ENCODE data around the gene NGDN.

Gene NGDN

DNA sequence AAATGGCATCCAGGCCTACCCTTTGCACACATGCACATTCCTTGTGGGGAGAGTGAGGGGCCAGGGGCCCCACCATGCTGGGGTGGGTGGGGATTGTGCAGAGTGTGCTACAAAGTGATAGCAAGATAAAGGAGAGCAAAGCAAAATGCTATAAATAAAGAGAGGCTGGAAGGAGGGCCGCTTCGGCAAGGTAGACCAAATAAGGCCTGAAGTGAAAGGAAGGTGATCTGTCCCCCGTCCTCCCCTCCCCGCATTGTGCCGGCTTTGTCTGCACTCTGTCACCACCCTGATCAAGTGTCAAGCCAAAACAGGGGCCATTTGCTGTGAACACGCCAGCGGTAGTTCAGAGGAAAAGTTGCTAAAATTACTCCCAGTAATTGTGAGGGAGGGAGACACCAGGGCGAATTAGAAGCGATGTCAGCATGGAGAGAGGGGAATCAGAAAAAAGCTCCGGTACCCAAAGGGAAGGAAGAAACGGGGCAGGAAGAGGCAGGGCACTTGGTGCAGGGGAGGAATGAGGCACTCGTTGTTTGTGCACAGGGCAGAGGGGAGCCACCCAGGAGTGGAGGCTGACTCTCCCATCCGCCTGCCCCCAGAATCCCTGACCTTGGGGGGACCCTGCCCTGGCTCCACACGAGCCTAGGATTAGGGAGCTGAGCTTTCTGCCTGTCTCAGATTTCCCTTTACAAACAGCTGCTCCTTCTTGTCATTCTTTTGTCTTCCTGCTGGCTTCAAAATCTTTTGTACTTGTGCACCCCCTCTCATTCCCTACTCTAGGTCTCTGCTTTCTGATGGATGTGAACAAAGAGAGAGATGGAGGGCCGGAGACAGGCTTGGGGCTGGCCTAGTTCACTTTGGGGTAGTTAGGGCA, 31.2 kb upstream of the NGDN start:
- no peak for TF ChIP-seq CTCF (IDR thresholded peaks at IDR 0.05)
- peak overlapping the region; percentile 65 for H3K4me3 Mint-ChIP-seq
- H3K27ac Mint-ChIP-seq = peak overlapping the region; percentile 88
- peaks cover 56% of the 10 kb centered on the region for H3K4me1 Mint-ChIP-seq
- no peaks in the 10 kb centered on the region for H3K36me3 Mint-ChIP-seq (ENCODE audit: low read depth)
- peaks cover 37% of the 10 kb centered on the region for H3K27me3 Mint-ChIP-seq (ENCODE audit: low read depth, poor library complexity)
- H3K9me3 Mint-ChIP-seq = no peaks in the 10 kb centered on the region
- no peak for DNase-seq

- Mint-ChIP-seq H3K4me3 (no peak overlapping the region), H3K4me1 (peaks cover 56% of the 10 kb centered on the region), H3K36me3 (ENCODE audit: low read depth) (no peaks in the 10 kb centered on the region), H3K27me3 (ENCODE audit: low read depth, poor library complexity) (peaks cover 30% of the 10 kb centered on the region), H3K9me3 (no peaks in the 10 kb centered on the region), H3K27ac (peak overlapping the region; percentile 88)
- TF ChIP-seq CTCF (IDR thresholded peaks at IDR 0.05) = no peak
- DNase-seq = no peak
Measured at GRCh38 chr14:23439107-23439835, 30.2 kb upstream of the NGDN start.

DNA sequence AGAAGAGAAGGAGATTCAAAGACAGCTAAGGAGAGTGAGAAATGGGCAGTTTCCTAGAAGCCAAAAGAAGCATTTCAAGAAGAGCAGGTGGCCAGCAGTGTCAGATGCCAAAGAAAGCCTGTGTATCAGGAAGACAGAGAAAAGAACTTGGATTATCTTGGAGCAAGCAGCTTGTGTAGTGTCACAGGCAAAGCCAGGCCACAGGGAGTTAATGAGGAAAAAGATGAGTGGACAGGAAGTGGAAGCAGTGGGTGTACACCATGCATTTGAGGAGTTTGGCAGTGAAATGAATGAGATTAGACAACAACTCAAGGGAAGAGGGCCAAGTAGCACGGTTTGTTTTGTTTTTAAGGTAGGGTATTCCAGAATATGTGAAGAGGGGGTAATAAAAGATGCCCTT, 28.4 kb upstream of the NGDN start:
- H3K4me1 Mint-ChIP-seq = peaks cover 44% of the 10 kb centered on the region
- no peaks in the 10 kb centered on the region for H3K36me3 Mint-ChIP-seq (ENCODE audit: low read depth)
- no peak overlapping the region for H3K27ac Mint-ChIP-seq
- H3K4me3 Mint-ChIP-seq = no peak overlapping the region
- DNase-seq = no peak
- no peaks in the 10 kb centered on the region for H3K9me3 Mint-ChIP-seq
- no peak for TF ChIP-seq CTCF (IDR thresholded peaks at IDR 0.05)
- H3K27me3 Mint-ChIP-seq (ENCODE audit: low read depth, poor library complexity) = peaks cover 24% of the 10 kb centered on the region

DNA sequence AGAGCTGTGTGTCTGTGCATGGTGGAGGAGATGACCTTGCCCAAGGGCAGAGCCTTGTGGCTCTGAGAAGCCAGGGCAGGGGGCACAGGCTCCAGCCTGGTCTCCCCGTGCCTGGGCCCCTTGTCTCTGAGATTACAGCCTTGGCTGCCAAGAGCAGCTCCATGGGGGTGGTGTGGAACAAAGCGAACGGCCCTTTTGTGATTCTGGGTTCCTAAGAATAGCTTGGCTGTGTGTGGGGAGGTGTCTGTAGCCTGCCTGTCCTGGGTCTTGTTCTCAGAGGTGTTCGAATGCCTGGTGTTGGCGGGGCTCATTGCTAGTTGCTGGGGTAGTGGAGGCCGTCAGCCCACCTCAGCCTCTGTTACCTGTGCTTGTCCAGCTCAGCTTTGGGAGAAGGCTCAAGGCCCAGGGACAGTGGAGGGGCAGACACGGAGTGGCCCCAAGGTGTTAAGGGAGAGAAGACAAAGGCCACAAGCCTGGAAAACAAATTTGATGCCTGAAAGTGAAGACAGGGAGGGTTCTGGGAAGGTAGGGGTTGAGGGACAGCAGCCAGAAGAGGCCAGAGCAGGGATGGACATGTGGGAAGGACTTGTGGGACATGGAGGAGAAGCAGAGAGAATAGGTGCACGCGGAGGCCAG, 26.7 kb upstream of the NGDN start:
- Mint-ChIP-seq H3K27ac (no peak overlapping the region), H3K9me3 (no peaks in the 10 kb centered on the region), H3K4me3 (no peak overlapping the region), H3K36me3 (ENCODE audit: low read depth) (no peaks in the 10 kb centered on the region), H3K27me3 (ENCODE audit: low read depth, poor library complexity) (peaks cover 26% of the 10 kb centered on the region), H3K4me1 (peaks cover 28% of the 10 kb centered on the region)
- no peak for DNase-seq
- TF ChIP-seq CTCF (IDR thresholded peaks at IDR 0.05) = no peak

- no peak for TF ChIP-seq CTCF (IDR thresholded peaks at IDR 0.05)
- Mint-ChIP-seq H3K4me3 (no peak overlapping the region), H3K27ac (no peak overlapping the region), H3K27me3 (ENCODE audit: low read depth, poor library complexity) (peaks cover 30% of the 10 kb centered on the region), H3K9me3 (no peaks in the 10 kb centered on the region), H3K4me1 (peaks cover 22% of the 10 kb centered on the region), H3K36me3 (ENCODE audit: low read depth) (no peaks in the 10 kb centered on the region)
- no peak for DNase-seq
Measured at GRCh38 chr14:23443411-23443812, 26.1 kb upstream of the NGDN start.

Data from nephron progenitor cell (in vitro differentiated cells).